ENCODE measurements around the gene RAD50. TPM values are rescaled to one million over a fixed set of nuclear protein-coding genes. Genes with fewer than 3 reads are reported as not detected.

Gene RAD50
- total RNA-seq, 1 donor from 2014 or later: 42.6 TPM

- intact Hi-C loops (cut with micrococcal nuclease): no loop called here
- CTCF ChIA-PET: no interaction called here
- Mint-ChIP-seq H3K9me3 (no peaks in the 10 kb centered on the region), H3K27me3 (no peaks in the 10 kb centered on the region), H3K4me3 (no peak overlapping the region), H3K4me1 (peaks cover 30% of the 10 kb centered on the region), H3K36me3 (ENCODE audit: low read depth) (no peaks in the 10 kb centered on the region), H3K27ac (no peak overlapping the region)
- ATAC-seq (ENCODE audit: low read depth) (no peak), DNase-seq (no peak)
- POLR2A ChIA-PET: no interaction called here
- TF ChIP-seq CTCF (IDR thresholded peaks at IDR 0.05): no peak
Measured at GRCh38 chr5:132664696-132665209, 108.0 kb downstream of the RAD50 start.

- Mint-ChIP-seq H3K4me3 (no peak overlapping the region), H3K27ac (no peak overlapping the region), H3K9me3 (no peaks in the 10 kb centered on the region), H3K36me3 (ENCODE audit: low read depth) (no peaks in the 10 kb centered on the region), H3K27me3 (no peaks in the 10 kb centered on the region), H3K4me1 (peaks cover 27% of the 10 kb centered on the region)
- no peak for TF ChIP-seq CTCF (IDR thresholded peaks at IDR 0.05)
- ATAC-seq (ENCODE audit: low read depth) (no peak), DNase-seq (no peak)
- CTCF ChIA-PET: no interaction called here
- intact Hi-C loops (cut with micrococcal nuclease): no loop called here
- POLR2A ChIA-PET: no interaction called here
Measured at GRCh38 chr5:132665574-132666080, 108.8 kb downstream of the RAD50 start.

GRCh38 chr5:132666310-132667123 lies 109.7 kb downstream of the RAD50 start:
- Mint-ChIP-seq H3K36me3 (ENCODE audit: low read depth) (no peaks in the 10 kb centered on the region), H3K4me3 (no peak overlapping the region), H3K27ac (no peak overlapping the region), H3K27me3 (no peaks in the 10 kb centered on the region), H3K4me1 (peaks cover 21% of the 10 kb centered on the region), H3K9me3 (no peaks in the 10 kb centered on the region)
- TF ChIP-seq CTCF (IDR thresholded peaks at IDR 0.05): no peak
- intact Hi-C loops (cut with micrococcal nuclease): no loop called here
- ChIA-PET POLR2A (no interaction called here), CTCF (no interaction called here)
- no peak for DNase-seq
- no peak for ATAC-seq (ENCODE audit: low read depth)

GRCh38 chr5:132667309-132667708 lies 110.5 kb downstream of the RAD50 start:
- Mint-ChIP-seq H3K4me3 (no peak overlapping the region), H3K27me3 (no peaks in the 10 kb centered on the region), H3K4me1 (peaks cover 15% of the 10 kb centered on the region), H3K9me3 (no peaks in the 10 kb centered on the region), H3K36me3 (ENCODE audit: low read depth) (no peaks in the 10 kb centered on the region), H3K27ac (no peak overlapping the region)
- DNase-seq: no peak
- intact Hi-C loops (cut with micrococcal nuclease): no loop called here
- no peak for ATAC-seq (ENCODE audit: low read depth)
- no peak for TF ChIP-seq CTCF (IDR thresholded peaks at IDR 0.05)
- ChIA-PET POLR2A (no interaction called here), CTCF (no interaction called here)

GRCh38 chr5:132667761-132668705 lies 111.3 kb downstream of the RAD50 start:
- intact Hi-C loops (cut with micrococcal nuclease): no loop called here
- H3K9me3 Mint-ChIP-seq: no peaks in the 10 kb centered on the region
- POLR2A ChIA-PET: no interaction called here
- no peaks in the 10 kb centered on the region for H3K36me3 Mint-ChIP-seq (ENCODE audit: low read depth)
- CTCF ChIA-PET: no interaction called here
- H3K4me1 Mint-ChIP-seq: peaks cover 10% of the 10 kb centered on the region
- ATAC-seq (ENCODE audit: low read depth): no peak
- H3K4me3 Mint-ChIP-seq: no peak overlapping the region
- DNase-seq: no peak
- no peak overlapping the region for H3K27ac Mint-ChIP-seq
- no peak for TF ChIP-seq CTCF (IDR thresholded peaks at IDR 0.05)
- H3K27me3 Mint-ChIP-seq: no peaks in the 10 kb centered on the region

All from activated B cell treated with CpG ODN at 0.5 μM for 24 hours (primary cell).